ENCODE data around the gene ZNF609.

GRCh38 chr15:64547275-64547674, 86.9 kb downstream of the ZNF609 start:
- TF ChIP-seq TCF4 (CRISPR knock-in tag; IDR thresholded peaks at IDR 0.05; ENCODE audit: borderline replicate concordance) (no peak), ZNF565 (CRISPR knock-in tag; conservative IDR thresholded peaks at IDR 0.05; ENCODE audit: low read depth) (no peak), ZNF70 (CRISPR knock-in tag; IDR thresholded peaks at IDR 0.05) (no peak), ZFP3 (CRISPR knock-in tag; IDR thresholded peaks at IDR 0.05) (no peak), ARNTL (CRISPR knock-in tag; IDR thresholded peaks at IDR 0.05; ENCODE audit: borderline replicate concordance, low read depth) (no peak), PPARA (CRISPR knock-in tag; IDR thresholded peaks at IDR 0.05; ENCODE audit: borderline replicate concordance) (no peak)
- TF ChIP-seq, protein P1, sequence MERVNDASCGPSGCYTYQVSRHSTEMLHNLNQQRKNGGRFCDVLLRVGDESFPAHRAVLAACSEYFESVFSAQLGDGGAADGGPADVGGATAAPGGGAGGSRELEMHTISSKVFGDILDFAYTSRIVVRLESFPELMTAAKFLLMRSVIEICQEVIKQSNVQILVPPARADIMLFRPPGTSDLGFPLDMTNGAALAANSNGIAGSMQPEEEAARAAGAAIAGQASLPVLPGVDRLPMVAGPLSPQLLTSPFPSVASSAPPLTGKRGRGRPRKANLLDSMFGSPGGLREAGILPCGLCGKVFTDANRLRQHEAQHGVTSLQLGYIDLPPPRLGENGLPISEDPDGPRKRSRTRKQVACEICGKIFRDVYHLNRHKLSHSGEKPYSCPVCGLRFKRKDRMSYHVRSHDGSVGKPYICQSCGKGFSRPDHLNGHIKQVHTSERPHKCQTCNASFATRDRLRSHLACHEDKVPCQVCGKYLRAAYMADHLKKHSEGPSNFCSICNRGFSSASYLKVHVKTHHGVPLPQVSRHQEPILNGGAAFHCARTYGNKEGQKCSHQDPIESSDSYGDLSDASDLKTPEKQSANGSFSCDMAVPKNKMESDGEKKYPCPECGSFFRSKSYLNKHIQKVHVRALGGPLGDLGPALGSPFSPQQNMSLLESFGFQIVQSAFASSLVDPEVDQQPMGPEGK (CRISPR knock-in tag; IDR thresholded peaks at IDR 0.05; ENCODE audit: borderline replicate concordance), result no peak

Measured in SK-N-SH treated with all-trans-retinoic acid at 6 μM for 48 hours (cell line).